ENCODE measurements around the gene ABCD3. TPM values are rescaled to one million over a fixed set of nuclear protein-coding genes. Genes with fewer than 3 reads are reported as not detected.
"Not testable (repeated sequence)": the region's sequence is repeated elsewhere in the genome, so short reads cannot be mapped to it uniquely, and the experiment has no call there.

The ABCD3 gene
- total RNA-seq (ENCODE audit: insufficient read depth, low replicate concordance): 31.1 TPM

DNA sequence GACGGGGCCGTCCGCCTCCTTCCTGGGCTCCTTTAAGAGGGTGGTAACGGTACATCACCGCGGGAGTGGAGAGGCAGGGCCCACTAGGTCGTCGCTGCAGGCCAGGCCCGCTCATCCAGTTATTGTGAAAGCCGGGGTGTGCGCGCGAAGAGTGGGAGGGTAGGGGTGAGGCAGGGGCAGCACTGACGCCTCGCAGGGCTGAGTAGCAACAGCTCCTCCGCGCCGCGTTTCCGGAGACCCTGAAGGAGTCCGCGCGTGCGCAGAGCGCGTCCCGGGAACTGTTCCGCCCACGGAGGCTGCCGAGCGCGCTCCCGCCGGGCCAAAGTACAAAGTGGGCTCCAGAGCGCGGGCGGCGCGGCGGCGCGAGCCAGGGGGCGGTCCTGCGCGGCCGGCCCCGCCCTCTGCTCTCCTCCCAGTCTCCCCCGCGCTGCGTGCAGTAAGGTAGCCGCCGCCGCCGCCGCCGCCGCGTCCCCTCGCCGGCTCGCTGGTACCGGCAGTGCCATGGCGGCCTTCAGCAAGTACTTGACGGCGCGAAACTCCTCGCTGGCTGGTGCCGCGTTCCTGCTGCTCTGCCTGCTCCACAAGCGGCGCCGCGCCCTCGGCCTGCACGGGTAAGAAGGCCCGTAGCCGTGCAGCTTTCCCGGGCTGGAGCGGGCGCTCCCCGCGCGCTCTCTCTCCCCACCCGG is at the start of gene ABCD3:
TSS of gene ABCD3 (plus strand) at position 412 of the 686 bp plus-strand sequence. CDS start at position 502, 90 bp downstream.
- DNase-seq (ENCODE audit: low spot score): peak; percentile 99

DNA sequence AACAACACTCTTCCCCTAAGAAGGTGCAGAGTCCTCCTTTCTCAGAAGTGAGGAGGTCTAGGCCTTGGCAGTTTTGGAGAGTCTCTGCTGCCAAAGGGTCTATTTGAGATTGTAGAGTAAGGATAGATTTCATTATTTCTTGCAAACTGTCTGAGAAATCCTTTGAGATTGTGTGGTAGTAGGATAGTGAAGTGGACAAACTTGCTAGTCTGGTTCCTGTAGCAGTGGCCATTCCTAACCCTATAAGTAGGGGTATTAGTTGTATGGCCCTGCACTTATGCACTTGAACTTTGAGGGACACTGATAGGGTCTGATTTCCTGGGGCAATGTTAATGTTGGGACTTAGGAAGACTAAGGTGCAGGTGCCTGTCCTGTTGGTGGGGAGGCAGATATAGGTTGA is 45.4 kb upstream of the ABCD3 start:
- DNase-seq (ENCODE audit: low spot score): not testable (repeated sequence)

DNA sequence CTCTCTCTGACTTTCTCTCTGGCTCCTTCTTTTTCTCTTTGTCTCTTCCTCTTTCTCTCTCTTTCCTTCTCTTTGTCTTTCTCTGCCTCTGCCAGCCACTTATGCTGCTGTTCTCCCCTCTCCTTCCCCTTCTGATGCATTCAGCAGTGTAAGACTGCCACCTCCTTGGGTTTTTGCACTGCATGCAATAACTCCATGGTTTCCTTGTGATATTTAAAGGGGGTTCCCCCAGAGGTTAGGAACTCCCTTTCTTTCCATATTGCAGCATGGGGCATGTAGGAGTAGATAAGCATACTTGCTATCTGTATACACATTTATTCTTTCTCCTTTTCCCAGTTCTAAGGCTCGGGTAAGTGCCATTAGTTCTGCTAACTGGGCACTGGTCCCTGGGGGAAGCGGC is 44.9 kb upstream of the ABCD3 start:
- not testable (repeated sequence) for DNase-seq (ENCODE audit: low spot score)

DNA sequence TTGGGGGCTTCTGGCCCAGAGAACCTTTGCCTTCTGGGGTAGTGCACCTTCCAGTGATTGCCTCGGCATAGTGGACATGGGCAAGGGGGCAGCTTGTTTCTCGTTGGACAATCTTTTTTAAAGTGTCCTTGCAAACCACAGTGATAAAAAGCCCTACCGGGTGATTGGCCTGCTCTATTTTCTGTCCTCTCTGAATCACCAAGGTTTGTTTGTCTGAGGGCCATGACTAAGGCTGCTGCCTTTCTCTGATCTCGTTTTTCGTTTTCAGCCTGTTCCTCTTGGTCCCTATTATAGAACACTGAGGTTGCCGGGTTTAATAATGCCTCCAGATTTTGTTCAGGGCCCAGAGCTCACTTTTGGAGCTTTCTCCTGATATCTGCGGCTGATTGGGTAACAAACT is 42.5 kb upstream of the ABCD3 start:
- DNase-seq (ENCODE audit: low spot score): not testable (repeated sequence)

DNA sequence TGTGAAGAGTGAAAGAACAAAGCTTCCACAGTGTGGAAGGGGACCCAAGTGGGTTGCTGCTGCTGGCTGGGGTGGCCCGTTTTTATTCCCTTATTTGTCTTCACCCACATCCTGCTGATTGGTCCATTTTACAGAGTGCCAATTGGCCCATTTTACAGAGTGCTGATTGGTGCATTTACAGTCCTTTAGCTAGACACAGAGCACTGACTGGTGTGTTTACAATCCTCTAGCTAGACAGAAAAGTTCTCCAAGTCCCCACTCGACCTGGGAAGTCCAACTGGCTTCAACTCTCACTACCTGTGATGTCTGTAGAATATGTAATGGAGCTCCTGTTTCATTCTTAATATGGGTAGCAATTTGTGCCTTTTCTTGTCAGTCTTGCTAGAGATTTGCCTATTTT is 39.7 kb upstream of the ABCD3 start:
- not testable (repeated sequence) for DNase-seq (ENCODE audit: low spot score)

DNA sequence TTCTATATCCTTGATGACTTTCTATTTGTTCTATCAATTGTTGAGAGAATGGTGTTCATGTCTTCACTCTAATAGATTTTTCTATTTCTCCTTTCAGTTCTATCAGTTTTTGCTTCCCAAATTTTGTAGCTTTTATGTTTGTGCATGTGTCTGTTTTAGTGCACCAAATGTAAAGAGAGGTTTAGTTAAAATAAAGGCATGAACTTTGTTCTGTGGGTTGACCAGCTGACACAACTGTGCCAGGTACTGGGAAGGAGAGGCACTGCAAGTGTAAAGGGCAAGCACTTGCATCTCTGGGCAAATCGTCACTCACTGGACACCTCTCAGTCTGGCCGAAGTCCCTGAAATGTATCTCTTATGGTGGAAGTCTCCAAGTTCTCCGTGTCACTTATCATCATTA is 38.6 kb upstream of the ABCD3 start:
- no peak for DNase-seq (ENCODE audit: low spot score)

DNA sequence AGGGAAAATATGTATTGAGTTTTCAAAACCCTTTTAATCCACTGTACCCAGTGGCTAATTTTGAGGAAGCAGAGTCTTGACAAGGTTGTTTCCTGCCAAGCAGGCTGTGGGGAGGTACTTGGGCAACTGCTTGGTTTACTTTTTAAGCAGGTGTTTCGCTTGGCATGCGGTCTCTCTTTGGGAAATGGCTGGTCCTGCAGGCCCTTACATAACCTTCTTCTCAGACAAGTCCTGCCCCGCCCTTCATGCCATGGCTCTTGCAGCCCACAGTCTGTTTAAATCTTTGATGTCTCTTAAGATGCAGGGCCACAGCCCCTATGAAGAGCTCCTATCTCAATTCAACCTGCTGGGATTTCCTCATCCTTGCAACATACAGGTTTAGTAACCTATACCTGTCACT is 36.0 kb upstream of the ABCD3 start:
- no peak for DNase-seq (ENCODE audit: low spot score)

DNA sequence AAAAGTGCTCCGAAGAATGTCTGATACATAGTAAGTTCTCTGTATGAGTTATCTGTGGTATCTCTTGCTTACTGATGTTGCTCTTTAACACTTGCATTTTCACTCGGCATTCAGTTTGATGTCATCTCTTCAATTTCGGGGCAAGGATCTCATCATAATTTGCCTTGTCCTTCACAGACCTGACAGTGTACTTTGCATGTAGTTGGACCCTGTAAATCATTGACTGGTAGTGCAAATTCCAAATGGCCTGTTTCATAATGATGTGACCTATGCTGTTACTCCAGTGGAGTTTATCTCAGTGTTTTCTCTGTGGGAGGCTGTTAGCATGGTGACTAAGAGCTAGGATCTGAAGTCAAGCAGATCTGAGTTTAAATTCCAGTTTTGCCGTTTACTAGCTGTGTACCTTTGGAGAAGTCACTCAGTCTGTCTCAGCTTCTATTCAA is 34.2 kb upstream of the ABCD3 start:
- peak; percentile 42 for DNase-seq (ENCODE audit: low spot score)

DNA sequence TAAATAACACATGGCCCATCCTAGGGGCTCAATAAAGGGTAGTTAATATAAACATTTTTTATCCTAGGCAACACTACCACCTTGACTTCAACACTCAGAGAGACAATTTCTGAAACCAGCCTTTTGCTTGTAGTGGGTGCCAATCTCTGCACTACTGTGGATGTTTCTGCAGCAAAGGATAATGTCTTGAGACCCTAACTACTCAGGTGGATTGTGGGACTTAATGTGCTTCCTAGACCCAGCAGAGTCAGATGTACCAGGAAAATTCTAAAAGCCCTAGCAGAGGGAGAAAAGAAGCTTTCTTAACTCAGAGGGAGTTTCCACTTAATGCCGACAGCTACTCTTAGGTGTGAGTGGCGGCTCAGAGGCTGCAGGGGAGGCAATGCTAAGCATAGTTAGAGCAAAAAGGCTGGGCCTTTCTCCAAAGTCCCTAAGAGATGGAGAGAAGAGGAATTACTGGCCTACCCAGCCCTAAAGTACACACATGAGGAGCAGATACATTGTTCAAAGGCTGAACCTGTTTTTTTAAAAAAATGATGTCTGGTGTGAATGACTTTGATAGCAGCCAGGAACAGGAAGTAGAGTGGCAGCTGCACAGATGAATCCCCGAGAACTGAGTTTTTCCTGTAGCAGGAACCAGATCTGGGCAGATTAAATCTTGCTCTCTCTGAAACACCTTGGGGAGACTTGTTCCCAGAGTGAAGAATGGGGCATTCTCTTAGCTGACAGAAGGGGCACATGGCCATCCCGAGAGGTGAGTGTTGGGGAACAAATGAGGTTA is 33.5 kb upstream of the ABCD3 start:
- DNase-seq (ENCODE audit: low spot score): peak; percentile 21

DNA sequence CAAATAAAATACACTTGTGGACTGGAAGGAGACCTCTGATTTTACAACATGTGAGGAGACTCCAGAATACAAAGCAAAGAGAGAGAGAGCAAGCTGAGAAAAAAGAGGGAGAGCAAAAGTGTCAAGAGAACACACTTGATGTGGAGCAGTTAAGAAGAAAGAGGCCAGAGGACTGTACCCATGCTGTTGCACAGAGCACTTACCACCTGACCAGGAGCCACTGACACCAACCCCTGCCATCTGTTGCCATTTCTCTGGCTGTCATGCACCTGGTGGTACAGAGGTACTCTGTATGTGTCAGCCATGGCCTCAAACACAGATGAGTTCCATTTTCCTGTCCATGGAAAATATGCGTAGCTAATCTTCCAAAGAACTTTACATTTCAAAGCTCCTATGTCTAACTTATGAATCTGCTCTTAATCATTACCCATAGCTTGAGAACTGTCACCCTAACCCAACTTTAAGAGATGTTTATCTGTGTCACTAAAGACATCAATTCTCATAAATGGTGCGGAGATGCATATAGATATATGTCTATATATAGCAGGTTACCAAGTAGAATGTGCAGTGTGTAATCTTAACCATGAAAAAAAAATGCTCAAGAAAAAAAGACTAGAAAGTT is 32.8 kb upstream of the ABCD3 start:
- no peak for DNase-seq (ENCODE audit: low spot score)

DNA sequence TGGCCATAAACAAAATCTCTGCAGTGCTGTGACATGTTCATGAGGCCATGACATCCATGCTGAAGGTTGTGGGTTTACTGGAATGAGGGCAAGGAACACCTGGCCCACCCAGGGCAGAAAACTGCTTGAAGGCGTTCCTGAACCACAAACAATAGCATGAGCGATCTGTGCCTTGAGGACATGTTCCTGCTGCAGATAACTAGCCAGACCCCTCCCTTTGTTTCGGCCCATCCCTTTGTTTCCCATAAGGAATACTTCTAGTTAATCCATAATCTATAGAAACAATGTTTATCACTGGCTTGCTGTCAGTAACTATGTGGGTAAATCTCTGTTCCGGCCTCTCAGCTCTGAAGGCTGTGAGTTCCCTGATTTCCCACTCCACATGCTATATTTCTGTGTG is 28.9 kb upstream of the ABCD3 start:
- DNase-seq (ENCODE audit: low spot score): no peak

DNA sequence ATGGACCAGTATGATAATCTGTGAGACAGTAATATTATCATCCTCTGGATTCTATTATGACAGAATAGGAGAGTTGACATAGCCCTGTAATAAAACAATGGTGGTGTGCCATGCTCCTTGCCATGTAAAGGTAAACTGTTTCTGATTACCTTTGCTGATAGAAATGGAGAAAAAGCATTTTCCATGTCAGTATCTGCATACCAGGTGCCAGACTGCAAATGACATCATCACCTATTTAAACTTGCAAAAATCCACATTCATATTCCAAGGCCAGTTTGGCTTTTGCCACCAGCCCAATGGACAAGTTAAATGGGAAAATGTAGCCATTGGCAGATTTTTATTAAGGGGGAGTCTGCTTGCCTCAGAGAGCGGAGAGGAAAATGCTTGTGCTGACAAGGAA is 23.9 kb upstream of the ABCD3 start:
- no peak for DNase-seq (ENCODE audit: low spot score)

DNA sequence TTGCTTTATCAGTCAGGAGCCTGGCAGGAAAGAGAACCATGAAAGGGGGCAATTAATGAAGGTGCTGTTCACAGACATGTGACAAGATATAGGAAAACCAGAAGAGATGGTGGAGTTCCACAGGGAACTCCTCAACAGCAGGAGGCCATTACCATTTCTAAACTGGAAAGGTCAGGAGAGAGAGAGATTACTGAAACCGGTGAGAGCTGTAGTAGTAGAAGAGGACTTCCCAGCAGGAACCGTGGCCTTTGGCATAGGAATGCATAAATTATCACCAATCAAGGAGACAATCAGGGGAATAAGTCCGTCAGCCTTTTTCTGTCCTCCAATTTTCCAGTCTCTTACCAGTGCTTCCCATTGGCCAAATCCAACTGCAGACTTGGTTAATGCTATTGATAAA is 23.0 kb upstream of the ABCD3 start:
- DNase-seq (ENCODE audit: low spot score): no peak

DNA sequence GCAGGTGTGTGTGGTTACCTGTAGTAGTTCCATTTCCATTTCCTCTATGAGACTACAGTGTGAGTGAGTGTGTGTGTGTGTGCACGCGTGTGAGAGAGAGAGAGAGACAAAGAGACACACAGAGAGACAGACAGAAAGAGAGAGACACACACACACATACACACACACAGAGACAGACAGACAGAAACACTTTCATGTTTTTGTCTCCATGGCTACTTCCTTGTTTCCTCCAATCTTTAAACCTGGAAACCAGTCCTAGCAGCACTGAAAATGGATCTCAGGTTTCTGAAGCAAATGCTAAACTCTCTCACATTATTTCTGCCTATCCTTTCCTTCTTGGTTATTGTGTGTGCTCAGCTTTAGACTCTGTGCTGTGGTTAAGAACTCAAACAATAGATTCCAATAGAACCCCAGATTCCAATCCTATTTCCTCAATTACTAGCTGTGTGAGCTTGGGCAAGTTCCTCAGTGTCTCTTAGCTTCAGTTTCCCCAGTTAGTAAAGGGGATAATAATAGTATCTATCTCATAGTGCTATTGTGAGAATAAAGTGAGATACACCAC is 22.4 kb upstream of the ABCD3 start:
- no peak for DNase-seq (ENCODE audit: low spot score)

DNA sequence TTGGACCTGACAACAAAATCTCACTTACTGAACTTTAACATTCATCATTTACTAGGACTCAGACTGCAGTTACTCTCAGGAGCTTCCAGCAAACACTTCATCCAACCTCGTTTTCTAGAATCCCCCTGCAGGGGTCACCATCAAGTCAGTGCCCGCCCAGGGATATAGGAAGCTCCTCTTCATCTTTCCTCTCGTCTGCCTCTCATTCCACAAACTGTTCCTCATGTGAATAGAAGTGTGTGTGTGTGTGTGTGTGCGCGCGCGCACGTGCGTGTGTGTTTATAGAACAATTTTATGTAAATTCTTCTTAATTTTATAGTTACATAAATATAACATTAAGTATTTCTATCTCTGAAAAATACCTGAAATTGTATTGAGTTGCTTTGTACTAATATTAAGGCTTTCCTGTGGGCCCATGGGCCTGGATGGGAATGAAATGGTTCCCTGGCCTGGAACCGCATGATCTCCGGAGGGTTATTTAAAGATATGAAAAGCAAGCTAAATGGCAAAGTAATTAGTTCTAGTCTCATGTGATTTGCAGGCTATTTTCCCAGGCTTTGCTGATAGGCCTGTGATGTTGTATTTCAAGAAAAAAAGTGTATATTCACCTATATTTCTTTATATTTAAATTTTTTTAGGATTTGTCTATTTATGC is 21.7 kb upstream of the ABCD3 start:
- no peak for DNase-seq (ENCODE audit: low spot score)

DNA sequence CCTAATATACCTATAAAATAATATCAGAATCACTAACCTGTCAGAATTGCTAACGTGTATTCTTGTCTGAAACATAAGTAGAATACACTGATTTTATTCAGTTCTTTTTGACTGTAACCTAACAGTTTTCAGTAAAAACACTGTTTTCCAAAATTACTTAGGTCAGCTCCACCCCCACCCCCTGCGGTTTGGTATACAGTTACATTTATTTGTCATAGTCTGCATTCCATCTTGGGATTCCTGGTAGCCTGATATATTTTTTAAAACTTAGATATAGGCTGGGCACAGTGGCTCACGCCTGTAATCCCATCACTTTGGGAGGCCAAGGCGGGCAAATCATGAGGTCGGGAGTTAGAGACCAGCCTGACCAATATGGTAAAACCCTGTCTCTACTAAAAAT is 19.8 kb upstream of the ABCD3 start:
- DNase-seq (ENCODE audit: low spot score): no peak

DNA sequence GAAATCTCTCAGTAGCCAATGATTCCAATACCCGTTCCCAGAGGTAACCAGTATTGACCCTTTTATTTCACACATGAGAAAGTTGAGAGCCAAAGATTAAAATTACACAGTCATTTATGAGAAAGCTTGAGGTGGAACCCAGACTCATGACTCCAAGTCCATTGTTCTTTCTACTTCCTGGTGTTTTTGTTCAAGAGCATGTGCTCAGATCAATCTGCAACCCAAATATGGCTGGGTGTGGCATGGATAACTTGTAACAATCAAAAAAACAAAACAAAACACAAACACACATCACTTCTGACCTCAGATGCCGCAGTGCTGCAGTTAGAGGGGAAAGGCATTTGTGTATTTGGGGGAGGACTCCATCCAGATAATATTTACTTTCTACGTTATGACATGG is 18.7 kb upstream of the ABCD3 start:
- no peak for DNase-seq (ENCODE audit: low spot score)

DNA sequence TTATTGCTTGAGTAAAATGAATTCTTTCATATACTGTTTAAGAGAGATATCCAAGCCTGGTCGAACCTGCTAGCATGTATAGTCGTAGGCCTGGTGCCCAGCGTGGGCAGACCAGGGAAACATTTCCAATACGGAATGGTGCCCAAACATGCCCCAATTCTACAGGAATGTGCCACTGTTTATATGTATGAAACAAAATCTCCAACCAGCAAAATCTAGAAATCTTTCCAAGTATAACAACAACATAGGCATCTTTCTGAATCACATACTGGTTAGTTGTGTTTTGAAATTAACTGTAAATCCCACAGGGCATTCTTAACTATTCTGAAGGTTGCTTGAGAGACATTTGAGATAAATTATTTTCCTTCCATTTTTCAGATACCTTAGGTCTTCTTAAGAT is 17.0 kb upstream of the ABCD3 start:
- no peak for DNase-seq (ENCODE audit: low spot score)

DNA sequence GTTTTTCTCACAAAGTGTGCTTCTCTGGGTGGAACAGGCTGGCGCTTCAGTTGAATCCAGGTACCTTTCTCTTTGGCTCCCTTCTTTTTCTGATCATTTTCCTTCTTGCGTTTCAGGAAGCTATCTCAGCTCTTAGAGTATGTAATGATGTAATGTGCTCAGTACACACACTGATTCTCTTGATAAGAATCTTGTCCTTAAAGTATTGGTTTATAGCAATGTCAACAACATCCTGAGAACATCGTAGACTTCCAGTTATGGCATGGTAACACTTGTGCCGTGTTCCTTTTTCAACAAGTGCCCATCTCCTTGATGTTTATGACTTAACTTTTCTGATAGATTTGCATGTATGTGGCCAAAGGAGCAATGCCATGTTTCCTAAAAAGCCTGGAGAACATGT is 11.7 kb upstream of the ABCD3 start:
- DNase-seq (ENCODE audit: low spot score): no peak

DNA sequence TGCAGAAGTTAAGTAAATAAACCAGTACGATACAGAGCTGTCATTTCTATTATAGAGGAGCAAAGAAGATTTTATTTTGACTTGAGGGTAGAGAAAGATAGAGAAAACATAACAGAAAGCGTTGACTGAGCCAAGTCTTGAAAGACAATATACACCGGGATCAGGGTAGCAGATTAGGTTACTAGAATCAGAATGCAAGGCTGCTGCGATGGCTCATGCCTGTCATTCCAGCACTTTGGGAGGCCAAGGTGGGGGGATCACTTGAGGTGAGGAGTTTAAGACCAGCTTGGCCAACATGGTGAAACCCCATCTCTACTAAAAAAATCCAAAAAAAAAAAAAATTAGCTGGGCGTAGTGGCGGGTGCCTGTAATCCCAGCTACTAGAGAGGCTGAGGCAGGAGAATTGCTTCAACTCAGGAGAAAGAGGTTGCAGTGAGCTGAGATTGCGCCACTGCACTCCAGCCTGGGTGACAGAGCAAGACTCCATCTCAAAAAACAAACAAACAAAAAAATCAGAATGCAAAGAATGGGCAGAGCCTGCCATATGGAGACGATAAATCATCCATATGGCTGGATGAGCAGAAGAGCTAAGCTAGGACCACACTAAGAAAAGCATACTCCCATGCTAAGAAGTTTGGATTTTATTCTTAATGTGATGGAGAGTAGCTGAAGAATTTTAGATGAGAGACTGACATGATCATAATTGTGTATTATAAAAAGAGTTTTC is 9.9 kb upstream of the ABCD3 start:
- no peak for DNase-seq (ENCODE audit: low spot score)

DNA sequence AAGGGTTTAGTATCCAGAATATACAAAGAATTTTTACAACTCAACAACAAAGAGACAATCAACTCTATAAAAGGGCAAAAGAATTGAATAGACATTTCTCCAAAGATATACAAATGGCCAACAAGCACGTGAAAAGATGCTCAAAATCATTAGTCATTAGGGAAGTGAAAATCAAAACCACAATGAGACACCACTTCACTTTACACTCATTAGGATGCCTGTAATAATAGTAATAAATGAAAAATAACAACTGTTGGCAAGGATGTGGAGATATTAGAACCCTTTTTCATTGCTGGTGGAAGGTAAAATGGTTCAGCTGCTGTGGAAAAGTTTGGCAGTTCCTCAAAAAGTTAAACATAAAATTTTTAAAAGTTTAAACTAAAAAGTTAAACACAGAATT is 7.0 kb upstream of the ABCD3 start:
- DNase-seq (ENCODE audit: low spot score): no peak
